GM12801 (cell line): Measurements from ENCODE around the gene TNF.

Experiments
- TF ChIP-seq, protein P1 (sequence below): IDR thresholded peaks from one replicate; pipeline ENCODE4 v1.5.1; 2011; ENCODE audit warnings: control low read depth; ENCODE audit not compliant: insufficient read length; ENCODE audit errors: extremely low read depth

TNF gene

DNA sequence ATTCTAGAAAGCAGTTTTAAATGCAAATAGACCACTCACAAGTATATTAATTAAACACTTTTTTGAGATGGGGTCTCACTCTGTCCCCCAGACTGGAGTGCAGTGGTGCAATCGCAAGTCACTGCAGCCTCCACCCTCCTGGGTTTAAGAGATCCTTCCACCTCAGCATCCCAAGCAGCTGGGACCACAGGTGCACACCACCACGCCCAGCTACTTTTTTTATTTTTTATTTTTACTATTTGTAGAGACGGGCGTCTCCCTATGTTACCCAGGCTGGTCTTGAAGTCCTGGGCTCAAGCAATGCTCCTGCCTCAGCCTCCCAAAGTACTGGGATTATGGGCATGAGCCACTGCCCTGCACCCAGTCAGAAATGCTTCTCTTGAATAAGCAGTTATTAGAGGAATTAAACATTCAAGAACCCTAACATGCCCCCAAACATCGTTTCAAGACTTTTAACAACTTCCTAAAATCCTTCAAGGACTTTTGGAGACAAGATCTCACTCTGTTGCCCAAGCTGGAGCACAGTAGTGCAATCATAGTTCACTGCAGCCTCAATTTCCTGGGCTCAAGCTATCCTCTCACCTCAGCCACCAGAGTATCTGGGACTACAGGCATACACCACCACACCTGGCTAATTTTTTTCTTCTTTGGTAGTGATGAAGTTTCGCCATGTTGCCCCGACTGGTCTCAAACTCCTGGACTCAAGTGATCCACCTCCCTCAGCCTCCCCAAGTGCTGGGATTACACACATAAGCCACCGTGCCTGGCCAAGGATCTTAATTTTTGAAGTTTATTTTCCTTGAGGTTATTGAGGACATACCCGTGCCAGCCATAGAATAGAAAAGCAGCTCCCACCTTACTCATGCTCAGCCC lies 43.4 kb upstream of the TNF start:
- TF ChIP-seq, protein P1, sequence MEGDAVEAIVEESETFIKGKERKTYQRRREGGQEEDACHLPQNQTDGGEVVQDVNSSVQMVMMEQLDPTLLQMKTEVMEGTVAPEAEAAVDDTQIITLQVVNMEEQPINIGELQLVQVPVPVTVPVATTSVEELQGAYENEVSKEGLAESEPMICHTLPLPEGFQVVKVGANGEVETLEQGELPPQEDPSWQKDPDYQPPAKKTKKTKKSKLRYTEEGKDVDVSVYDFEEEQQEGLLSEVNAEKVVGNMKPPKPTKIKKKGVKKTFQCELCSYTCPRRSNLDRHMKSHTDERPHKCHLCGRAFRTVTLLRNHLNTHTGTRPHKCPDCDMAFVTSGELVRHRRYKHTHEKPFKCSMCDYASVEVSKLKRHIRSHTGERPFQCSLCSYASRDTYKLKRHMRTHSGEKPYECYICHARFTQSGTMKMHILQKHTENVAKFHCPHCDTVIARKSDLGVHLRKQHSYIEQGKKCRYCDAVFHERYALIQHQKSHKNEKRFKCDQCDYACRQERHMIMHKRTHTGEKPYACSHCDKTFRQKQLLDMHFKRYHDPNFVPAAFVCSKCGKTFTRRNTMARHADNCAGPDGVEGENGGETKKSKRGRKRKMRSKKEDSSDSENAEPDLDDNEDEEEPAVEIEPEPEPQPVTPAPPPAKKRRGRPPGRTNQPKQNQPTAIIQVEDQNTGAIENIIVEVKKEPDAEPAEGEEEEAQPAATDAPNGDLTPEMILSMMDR, result no peak

DNA sequence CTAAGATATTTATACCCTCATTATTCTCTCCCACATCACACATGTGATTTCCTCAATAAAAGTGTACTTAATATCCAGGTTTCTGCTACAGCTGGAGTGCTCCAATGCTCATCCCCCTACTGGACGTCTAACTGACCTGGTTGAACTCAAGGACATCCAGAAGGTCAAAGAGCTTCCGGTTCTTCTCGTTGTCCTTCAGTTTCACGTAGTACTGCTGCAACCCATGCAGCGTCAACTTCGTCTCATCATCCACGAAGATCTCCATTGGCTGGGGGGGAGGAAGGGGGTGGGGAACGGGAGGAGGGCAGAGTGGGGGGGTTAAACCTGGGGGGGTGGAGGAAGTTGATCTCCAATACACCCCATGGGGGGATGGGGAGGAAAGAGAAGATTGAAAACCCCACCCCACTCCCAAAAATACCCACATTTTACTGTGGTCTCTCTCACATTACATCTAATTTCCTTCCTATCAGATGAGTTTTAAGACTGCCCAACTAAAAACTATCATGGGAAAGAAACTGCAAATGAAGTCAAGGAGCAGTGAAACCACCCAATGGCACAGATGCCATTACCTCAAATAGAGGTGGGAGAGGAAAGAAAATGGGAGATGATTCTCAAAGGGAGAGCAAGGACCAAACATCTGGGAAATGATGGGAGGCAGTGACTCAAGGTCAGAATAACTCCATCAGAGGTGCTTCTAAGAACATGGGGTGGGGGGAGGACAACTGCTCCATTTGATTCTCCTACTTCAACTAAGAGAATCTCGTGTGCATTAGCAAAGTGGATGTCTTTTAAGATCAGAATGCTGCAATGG lies 42.5 kb upstream of the TNF start:
- TF ChIP-seq, protein P1, result no peak

DNA sequence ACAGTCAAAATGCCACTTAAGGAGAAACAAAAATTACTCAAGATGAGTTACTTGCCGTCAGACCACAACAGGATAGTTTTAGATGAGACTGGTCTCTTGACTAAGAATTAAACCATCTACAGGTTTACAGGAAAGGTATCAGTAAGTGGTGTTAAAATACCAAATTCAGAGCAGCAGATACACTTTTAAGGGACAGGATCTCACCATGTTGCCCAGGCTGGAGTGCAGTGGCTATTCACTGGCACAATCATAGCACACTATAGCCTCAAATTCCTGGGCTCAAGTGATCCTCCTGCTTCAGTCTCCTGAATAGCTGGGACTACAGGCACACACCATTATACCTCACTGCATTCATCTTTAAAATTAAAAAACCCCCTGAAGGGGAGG lies 41.9 kb upstream of the TNF start:
- TF ChIP-seq, protein P1, result no peak

DNA sequence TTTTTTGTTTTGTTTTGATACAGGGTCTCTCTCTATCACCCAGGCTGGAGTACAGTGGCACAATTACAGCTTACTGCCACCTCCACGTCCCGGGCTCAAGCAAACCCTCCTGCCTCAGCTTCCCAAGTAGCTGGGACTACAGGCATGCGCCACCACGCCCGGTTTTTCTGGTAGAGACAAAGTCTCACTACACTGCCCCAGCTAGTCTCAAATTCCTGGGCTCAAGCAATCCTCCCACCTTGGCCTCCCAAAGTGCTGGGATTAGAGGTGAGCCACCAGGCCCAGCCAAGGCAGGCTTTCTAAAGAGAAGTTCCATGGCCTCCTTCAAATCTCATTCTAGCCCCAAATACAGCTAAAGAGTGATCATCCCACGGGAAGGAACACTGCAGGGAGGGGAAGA lies 41.4 kb upstream of the TNF start:
- TF ChIP-seq, protein P1, result no peak

DNA sequence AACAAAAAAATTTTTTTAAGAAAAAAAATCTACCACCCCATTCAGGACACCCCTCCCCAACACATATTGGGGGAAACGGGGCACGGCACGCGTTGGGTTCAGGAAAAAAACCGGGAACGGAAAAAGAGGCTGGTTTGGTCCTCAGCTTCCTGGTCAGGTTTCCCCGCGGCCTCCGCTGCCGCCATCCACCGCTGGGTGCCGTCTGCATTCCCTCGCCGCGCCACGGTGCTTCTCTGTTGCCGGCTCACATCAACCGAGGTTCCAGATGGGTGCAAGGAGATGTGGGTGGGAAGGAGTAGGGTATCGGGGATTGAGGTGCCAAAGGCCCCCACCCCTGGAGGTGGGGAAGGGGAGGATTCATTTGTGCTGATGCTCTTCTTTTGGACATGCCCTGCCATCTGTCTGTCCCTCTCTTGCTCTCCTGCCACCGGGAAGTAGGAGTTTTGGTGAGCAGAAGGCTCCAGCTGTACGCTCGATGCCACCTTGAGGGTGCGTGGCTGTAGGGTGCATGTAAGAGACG lies 40.8 kb upstream of the TNF start:
- TF ChIP-seq, protein P1, result no peak

DNA sequence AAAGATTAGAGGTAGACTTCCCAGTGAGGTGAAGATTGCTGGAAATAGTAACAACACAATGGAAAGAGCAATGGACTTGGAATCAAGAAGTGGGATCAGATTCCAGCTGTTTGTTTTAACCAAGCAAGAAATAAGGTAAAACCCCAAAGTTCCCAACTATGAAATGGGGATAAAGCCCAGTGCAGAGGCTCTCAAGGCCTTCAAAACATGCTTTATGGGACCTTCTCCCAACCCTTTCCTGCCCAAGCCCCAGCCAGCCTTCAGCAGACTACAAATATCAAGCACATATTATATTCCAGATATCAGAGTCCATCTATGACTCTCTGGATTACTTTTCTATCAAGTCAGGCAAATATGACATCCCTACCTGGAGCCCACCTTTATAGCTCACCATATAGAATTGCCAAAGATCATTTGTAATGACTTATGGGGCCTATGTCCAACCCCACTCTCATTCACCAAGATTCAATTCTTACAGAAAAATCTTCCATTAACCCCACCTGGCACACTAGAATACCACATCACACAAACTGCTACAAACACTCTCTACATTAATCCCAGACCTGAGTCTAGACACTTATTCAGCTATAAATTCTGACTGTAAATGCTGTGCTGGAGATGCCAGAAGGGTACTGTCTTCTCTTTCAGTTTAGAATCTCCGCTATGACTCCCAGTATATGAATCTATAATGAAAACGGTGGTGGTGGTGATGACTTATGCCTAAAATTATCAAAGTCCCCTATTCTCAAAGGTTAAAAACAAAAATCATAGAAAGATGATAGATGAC lies 39.6 kb upstream of the TNF start:
- TF ChIP-seq, protein P1, result no peak
